Uterine smooth muscle cell (primary cell): ENCODE measurements around the gene TAGAP. TPM values are rescaled to one million over a fixed set of nuclear protein-coding genes. Genes with fewer than 3 reads are reported as not detected.

ENCODE experiments used
- total RNA-seq: library from RNA; depleted of rRNA; stranded (reverse); fragments of >200 nt; gene quantifications from 2 replicates; pipeline ENCODE4 v1.2.3, GENCODE V29; 2014

TAGAP gene, protein sequence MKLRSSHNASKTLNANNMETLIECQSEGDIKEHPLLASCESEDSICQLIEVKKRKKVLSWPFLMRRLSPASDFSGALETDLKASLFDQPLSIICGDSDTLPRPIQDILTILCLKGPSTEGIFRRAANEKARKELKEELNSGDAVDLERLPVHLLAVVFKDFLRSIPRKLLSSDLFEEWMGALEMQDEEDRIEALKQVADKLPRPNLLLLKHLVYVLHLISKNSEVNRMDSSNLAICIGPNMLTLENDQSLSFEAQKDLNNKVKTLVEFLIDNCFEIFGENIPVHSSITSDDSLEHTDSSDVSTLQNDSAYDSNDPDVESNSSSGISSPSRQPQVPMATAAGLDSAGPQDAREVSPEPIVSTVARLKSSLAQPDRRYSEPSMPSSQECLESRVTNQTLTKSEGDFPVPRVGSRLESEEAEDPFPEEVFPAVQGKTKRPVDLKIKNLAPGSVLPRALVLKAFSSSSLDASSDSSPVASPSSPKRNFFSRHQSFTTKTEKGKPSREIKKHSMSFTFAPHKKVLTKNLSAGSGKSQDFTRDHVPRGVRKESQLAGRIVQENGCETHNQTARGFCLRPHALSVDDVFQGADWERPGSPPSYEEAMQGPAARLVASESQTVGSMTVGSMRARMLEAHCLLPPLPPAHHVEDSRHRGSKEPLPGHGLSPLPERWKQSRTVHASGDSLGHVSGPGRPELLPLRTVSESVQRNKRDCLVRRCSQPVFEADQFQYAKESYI
- total RNA-seq: 0.12 TPM in 1 of 2 replicates, not detected in the other

DNA sequence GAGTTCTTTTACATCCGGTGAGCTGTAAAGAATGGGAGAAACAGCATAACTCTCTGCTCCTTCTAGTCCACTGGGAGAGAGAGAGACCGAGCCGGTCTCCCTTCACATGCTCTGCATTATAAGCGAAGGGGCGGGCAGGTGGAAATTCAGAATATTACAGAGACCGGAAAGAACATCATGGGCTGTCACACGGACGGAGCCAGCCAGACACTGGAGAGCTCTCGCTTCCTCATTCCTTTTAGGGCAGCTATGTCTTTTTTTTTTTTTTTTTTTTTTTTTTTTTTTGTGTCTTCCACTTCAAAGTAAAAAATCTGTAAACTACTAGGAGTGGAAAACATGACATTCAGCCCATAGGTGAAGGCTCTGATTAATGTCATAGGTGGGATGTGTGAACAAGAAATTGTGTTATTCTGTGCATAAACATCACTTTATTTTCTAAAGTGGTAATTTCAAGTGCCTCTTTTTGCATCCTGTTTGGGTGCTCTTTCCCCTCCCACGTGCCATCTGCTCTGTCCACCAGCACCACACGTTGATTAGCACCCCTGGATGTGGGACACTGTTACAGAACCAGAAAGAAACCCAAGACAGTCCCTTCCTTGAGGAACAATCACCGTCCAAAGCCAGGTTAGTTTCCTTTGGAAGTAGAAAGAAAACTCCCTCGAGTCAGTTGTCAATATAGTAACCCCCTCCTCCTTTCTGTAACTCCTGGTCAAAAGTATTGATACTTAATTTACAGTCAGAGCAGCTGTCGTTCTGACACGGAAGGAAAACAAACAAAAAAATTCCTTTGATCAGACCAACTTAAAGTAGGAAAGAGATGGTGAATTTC is at the start of gene TAGAP:
TSS of gene TAGAP (minus strand) at position 93 of the 829 bp plus-strand sequence. CDS start 845 bp downstream, outside the sequence.

DNA sequence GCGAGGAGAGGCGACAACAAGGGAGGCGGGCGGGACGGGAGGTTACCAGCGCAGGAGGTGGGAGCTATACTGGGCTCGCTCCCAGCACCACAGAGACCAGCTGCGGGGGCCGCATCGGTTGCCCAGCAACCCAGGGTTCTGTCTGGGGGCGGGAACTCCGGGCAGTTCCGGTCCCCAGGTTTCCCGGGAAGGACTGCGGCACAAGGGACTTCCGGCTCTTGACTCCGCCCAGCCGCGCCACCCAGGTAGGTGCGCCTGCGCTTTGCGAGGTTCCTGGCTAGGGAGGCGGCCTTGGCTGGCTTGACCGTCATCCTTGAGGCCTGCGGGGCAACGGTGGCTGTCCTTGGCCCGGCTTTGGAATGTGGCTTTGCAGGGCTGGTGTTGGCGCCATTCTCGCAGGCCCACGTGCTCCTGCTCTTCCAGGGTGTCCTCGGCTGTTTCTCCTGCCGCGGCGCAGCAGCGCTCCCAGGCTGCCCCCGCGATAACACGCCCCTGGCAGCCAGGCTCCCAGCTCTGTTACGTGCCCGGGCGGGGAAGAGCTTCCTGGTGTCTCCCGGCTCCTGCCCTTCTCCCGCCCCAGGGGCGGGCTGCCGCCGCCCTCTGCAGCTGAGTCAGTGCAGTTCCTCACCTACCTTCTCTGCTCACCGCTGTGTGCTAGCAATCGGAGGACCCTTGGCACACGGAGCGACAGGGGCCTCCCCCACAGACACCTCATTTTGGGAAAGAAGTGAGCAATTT is 45.0 kb downstream of the TAGAP start, which contains the start of gene RSPH3:
TSS of gene RSPH3 (minus strand) at position 537 of the 738 bp plus-strand sequence. CDS start 652 bp downstream, outside the sequence.

Other genes starting within 250 kb of the TAGAP start
- 98.7 and 135 TPM in 2 replicates for gene EZR, start 225.6 kb downstream of the TAGAP start, total RNA-seq
- 3.5 and 6.6 TPM in 2 replicates for gene RSPH3, start 44.8 kb downstream of the TAGAP start, total RNA-seq
- under 0.01 TPM in 2 replicates for gene FNDC1, start 124.4 kb upstream of the TAGAP start, total RNA-seq